Activated CD8-positive, alpha-beta T cell treated with anti-CD3 and anti-CD28 coated beads for 36 hours (primary cell): Measurements from ENCODE around the gene ZNF418. TPM values are rescaled to one million over a fixed set of nuclear protein-coding genes. Genes with fewer than 3 reads are reported as not detected.
A peak's percentile ranks its signal among the peaks of the same experiment; 100 is the strongest.
"Not testable (repeated sequence)": the region's sequence is repeated elsewhere in the genome, so short reads cannot be mapped to it uniquely, and the experiment has no call there.

Experiments
- ATAC-seq: fragments of 200-7000 bp; cut with Tn5 transposase; one replicate; pipeline ENCODE4 v1.10.0; 2021; ENCODE audit warnings: mild to moderate bottlenecking, moderate library complexity
- CTCF ChIA-PET: fragments of 350-600 bp; sonication (Branson Sonifier 250); formaldehyde crosslinking; loops from one replicate; lab custom pipeline; 2021; ENCODE audit warnings: antibody characterized with exemption; lab: Charles Lee
- POLR2A ChIA-PET: fragments of 350-600 bp; sonication (Branson Sonifier 250); formaldehyde crosslinking; loops from one replicate; lab custom pipeline; 2021; ENCODE audit warnings: antibody characterized with exemption; lab: Charles Lee
- DNase-seq: peaks from one replicate; pipeline ENCODE4 v3.0.0-alpha.2; 2020
- H3K27ac Mint-ChIP-seq: one replicate; pipeline ENCODE4 v1.8.0; 2021; ENCODE audit warnings: mild to moderate bottlenecking, mixed read lengths
- H3K27me3 Mint-ChIP-seq: one replicate; pipeline ENCODE4 v1.8.0; 2021; ENCODE audit warnings: mixed read lengths
- H3K36me3 Mint-ChIP-seq: one replicate; pipeline ENCODE4 v1.8.0; 2021; ENCODE audit warnings: low read depth, mixed read lengths
- H3K4me1 Mint-ChIP-seq: one replicate; pipeline ENCODE4 v1.8.0; 2021; ENCODE audit warnings: low read depth, mixed read lengths
- H3K4me3 Mint-ChIP-seq: one replicate; pipeline ENCODE4 v1.8.0; 2021; ENCODE audit warnings: mild to moderate bottlenecking, moderate library complexity, mixed read lengths
- H3K9me3 Mint-ChIP-seq: one replicate; pipeline ENCODE4 v1.8.0; 2021; ENCODE audit warnings: mixed read lengths
- CTCF ChIP-seq: fragments of 200-600 bp; IDR thresholded peaks from one replicate; pipeline ENCODE4 v1.8.0; 2022; ENCODE audit warnings: antibody characterized with exemption, mild to moderate bottlenecking
- intact Hi-C: fragments of 100-400 bp; cut with micrococcal nuclease; formaldehyde crosslinking; loops from one replicate; pipeline ENCODE4 v1.10.0; 2022
- total RNA-seq, 2 experiments: library from RNA; stranded (reverse); gene quantifications; one replicate each; pipeline ENCODE4 v1.2.3, GENCODE V29; 2021

Gene ZNF418
- total RNA-seq, 2 experiments from 2014 or later, result 4.1 to 5.0 TPM

- Mint-ChIP-seq H3K27ac (peak within 1 kb of the TSS; percentile 94), H3K27me3 (no peaks in the 10 kb centered on the region), H3K4me3 (peak within 1 kb of the TSS; percentile 99), H3K4me1 (peaks cover 26% of the 10 kb centered on the region), H3K9me3 (peaks cover 21% of the 10 kb centered on the region), H3K36me3 (peaks cover 47% of the 10 kb centered on the region)
- DNase-seq, result peak; percentile 96
- ChIA-PET POLR2A (interaction anchor here (0.8 to 2.0 kb wide), 9 partner anchors 9 to 141 kb away, joined by 3 to 8 read pairs (median 5); partner anchors contain the start of genes ZNF256 and ZNF417), CTCF (interaction anchor here (1.2 kb wide), 1 partner anchor 11 kb away, joined by 3 read pairs; no protein-coding TSS in a partner anchor)
- peak; percentile 42 for TF ChIP-seq CTCF
- ATAC-seq, result peak; percentile 94
- intact Hi-C loops, result no loop called here
Observed at GRCh38 chr19:57888560-57889231, 46.5 kb downstream of the ZNF418 start, which contains the start of gene ZNF814. Gene ZNF814 (minus strand): TSS chr19:57889037. CDS start chr19:57888802, 235 bp downstream.

DNA sequence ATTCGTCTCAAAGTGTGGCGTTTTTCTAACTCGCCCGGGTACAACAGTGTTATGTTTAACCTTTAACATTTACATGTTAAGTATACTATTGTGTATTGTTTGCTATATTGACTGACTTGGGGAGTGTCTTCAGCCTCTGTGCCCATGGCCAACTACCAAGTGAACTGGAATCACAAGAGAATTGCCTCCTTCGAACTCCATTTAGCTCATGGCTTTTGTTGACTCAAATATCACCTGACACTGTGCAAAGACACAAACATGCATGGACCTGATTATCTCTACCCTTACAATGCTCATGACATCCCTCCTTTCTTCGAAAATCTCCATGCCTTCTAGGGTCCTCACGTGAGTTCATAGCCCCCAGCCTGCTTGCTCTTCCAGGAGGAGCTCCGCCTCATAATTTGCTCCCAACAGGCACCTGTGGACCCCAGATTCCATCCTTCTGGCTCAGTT, 47.1 kb downstream of the ZNF418 start:
- Mint-ChIP-seq H3K4me1 (peaks cover 26% of the 10 kb centered on the region), H3K9me3 (peaks cover 21% of the 10 kb centered on the region), H3K27ac (peak overlapping the region; percentile 94), H3K36me3 (peaks cover 52% of the 10 kb centered on the region), H3K4me3 (peak overlapping the region; percentile 99), H3K27me3 (no peaks in the 10 kb centered on the region)
- DNase-seq (no peak), ATAC-seq (no peak)
- intact Hi-C loops, result no loop called here
- CTCF ChIA-PET, result interaction anchor here (0.9 to 1.2 kb wide), 2 partner anchors 10 to 15 kb away, joined by 3 to 4 read pairs; no protein-coding TSS in a partner anchor
- TF ChIP-seq CTCF, result no peak
- POLR2A ChIA-PET, result interaction anchor here (0.6 to 2.0 kb wide), 8 partner anchors 9 to 160 kb away, joined by 3 to 8 read pairs (median 5); partner anchors contain the start of genes ZNF256 and ZNF417

- CTCF ChIA-PET, result interaction anchor here (0.9 to 1.5 kb wide), 3 partner anchors 9 to 26 kb away, joined by 3 to 4 read pairs (median 3); no protein-coding TSS in a partner anchor
Observed at GRCh38 chr19:57887195-57887941, 47.8 kb downstream of the ZNF418 start.

GRCh38 chr19:57886046-57886445, 49.2 kb downstream of the ZNF418 start:
- H3K4me3 Mint-ChIP-seq, result no peak overlapping the region
- peaks cover 24% of the 10 kb centered on the region for H3K9me3 Mint-ChIP-seq
- ChIA-PET POLR2A (interaction anchor here (1.6 kb wide), 1 partner anchor 558 kb away, joined by 3 read pairs; no protein-coding TSS in a partner anchor), CTCF (interaction anchor here (1.5 kb wide), 1 partner anchor 24 kb away, joined by 3 read pairs; no protein-coding TSS in a partner anchor)
- H3K4me1 Mint-ChIP-seq, result peaks cover 29% of the 10 kb centered on the region
- ATAC-seq, result no peak
- TF ChIP-seq CTCF, result no peak
- peaks cover 60% of the 10 kb centered on the region for H3K36me3 Mint-ChIP-seq
- intact Hi-C loops, result no loop called here
- H3K27me3 Mint-ChIP-seq, result no peaks in the 10 kb centered on the region
- no peak for DNase-seq
- H3K27ac Mint-ChIP-seq, result no peak overlapping the region

More at GRCh38 chr19:57887195-57887941, 47.8 kb downstream of the ZNF418 start:
- POLR2A ChIA-PET, result interaction anchor here (0.6 to 2.0 kb wide), 8 partner anchors 10 to 557 kb away, joined by 3 to 8 read pairs (median 4); partner anchors contain the start of gene ZNF417
- DNase-seq (no peak), ATAC-seq (no peak)
- peaks cover 24% of the 10 kb centered on the region for H3K9me3 Mint-ChIP-seq
- intact Hi-C loops, result no loop called here
- peaks cover 29% of the 10 kb centered on the region for H3K4me1 Mint-ChIP-seq
- no peak for TF ChIP-seq CTCF
- peak overlapping the region; percentile 99 for H3K4me3 Mint-ChIP-seq
- H3K36me3 Mint-ChIP-seq, result peaks cover 60% of the 10 kb centered on the region
- no peaks in the 10 kb centered on the region for H3K27me3 Mint-ChIP-seq
- H3K27ac Mint-ChIP-seq, result peak overlapping the region; percentile 94

DNA sequence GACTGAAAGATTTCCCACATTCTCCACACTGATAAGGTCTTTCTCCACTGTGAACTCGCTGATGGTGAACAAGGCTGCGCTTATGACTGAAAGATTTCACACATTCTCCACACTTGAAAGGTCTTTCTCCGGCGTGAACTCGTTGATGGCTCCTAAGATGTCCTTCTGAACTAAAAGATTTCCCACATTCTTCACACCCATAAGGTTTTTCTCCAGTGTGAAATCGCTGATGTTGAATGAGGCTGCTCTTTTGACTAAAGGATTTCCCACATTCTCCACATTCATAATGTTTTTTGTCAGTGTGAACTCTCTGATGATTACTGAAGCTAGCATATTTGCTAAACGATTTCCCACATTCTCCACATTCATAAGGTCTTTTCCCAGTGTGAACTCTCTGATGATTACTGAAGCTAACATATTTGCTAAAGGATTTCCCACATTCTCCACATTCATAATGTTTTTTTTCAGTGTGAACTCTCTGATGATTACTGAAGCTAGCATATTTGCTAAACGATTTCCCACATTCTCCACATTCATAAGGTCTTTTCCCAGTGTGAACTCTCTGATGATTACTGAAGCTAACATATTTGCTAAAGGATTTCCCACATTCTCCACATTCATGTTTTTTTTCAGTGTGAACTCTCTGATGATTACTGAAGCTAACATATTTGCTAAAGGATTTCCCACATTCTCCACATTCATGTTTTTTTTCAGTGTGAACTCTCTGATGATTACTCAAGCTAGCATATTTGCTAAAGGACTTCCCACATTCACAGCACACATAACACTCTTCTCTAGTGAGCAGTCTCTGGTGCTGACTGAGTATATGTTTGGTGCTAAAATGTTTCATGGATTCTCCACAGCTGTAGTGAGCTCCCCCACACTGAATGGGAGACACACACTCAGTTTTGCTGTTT, 61.1 kb downstream of the ZNF418 start:
- POLR2A ChIA-PET, result not testable (repeated sequence)

More for the DNA sequence above, 61.1 kb downstream of the ZNF418 start:
- intact Hi-C loops, CTCF ChIA-PET, ATAC-seq, H3K27ac Mint-ChIP-seq, DNase-seq, H3K4me3 Mint-ChIP-seq, H3K27me3 Mint-ChIP-seq, H3K4me1 Mint-ChIP-seq: not testable (repeated sequence)
- Mint-ChIP-seq H3K9me3 (peaks cover 60% of the 10 kb centered on the region), H3K36me3 (peaks cover 88% of the 10 kb centered on the region)
